ENCODE measurements around the gene CLEC1B.
"Not testable (repeated sequence)": the region's sequence is repeated elsewhere in the genome, so short reads cannot be mapped to it uniquely, and the experiment has no call there.

The CLEC1B gene

GRCh38 chr12:10012630-10013330 lies 13.9 kb upstream of the CLEC1B start:
- DNase-seq (ENCODE audit: low read depth), result no peak
- no peak overlapping the region for H3K4me3 ChIP-seq (ENCODE audit: low read length)
- TF ChIP-seq CTCF (IDR thresholded peaks at IDR 0.05; ENCODE audit: insufficient read depth, low read depth, low read length, missing control alignments), result no peak

GRCh38 chr12:10001171-10001776 lies 2.4 kb upstream of the CLEC1B start:
- peak; percentile 3 for DNase-seq (ENCODE audit: low read depth)
- H3K4me3 ChIP-seq (ENCODE audit: low read length), result no peak overlapping the region

GRCh38 chr12:9992296-9992695 lies 6.6 kb downstream of the CLEC1B start:
- no peak for TF ChIP-seq CTCF (IDR thresholded peaks at IDR 0.05; ENCODE audit: insufficient read depth, low read depth, low read length, missing control alignments)
- H3K4me3 ChIP-seq (ENCODE audit: low read length), result no peak overlapping the region
- no peak for DNase-seq (ENCODE audit: low read depth)

More at GRCh38 chr12:10001171-10001776, 2.4 kb upstream of the CLEC1B start:
- no peak for TF ChIP-seq CTCF (IDR thresholded peaks at IDR 0.05; ENCODE audit: insufficient read depth, low read depth, low read length, missing control alignments)

- no peak overlapping the region for H3K4me3 ChIP-seq (ENCODE audit: low read length)
- DNase-seq (ENCODE audit: low read depth), result no peak
- TF ChIP-seq CTCF (IDR thresholded peaks at IDR 0.05; ENCODE audit: insufficient read depth, low read depth, low read length, missing control alignments), result no peak
These were observed 7.0 kb downstream of the CLEC1B start for GRCh38 chr12:9991876-9992275.

GRCh38 chr12:9980126-9980525 lies 18.8 kb downstream of the CLEC1B start:
- no peak for TF ChIP-seq CTCF (IDR thresholded peaks at IDR 0.05; ENCODE audit: insufficient read depth, low read depth, low read length, missing control alignments)
- DNase-seq (ENCODE audit: low read depth), result no peak
- no peak overlapping the region for H3K4me3 ChIP-seq (ENCODE audit: low read length)

- TF ChIP-seq CTCF (IDR thresholded peaks at IDR 0.05; ENCODE audit: insufficient read depth, low read depth, low read length, missing control alignments), result no peak
- H3K4me3 ChIP-seq (ENCODE audit: low read length), result no peak overlapping the region
- peak; percentile 22 for DNase-seq (ENCODE audit: low read depth)
These were observed 21.0 kb downstream of the CLEC1B start for GRCh38 chr12:9977916-9978315.

GRCh38 chr12:9976626-9977025 lies 22.3 kb downstream of the CLEC1B start:
- DNase-seq (ENCODE audit: low read depth); H3K4me3 ChIP-seq (ENCODE audit: low read length): not testable (repeated sequence)
